ENCODE results near the gene ALAS1. TPM values are rescaled to one million over a fixed set of nuclear protein-coding genes. Genes with fewer than 3 reads are reported as not detected.

Gene ALAS1
- total RNA-seq, 1 experiment from 2014 or later, result 41.6 TPM

GRCh38 chr3:52228751-52229291, 30.9 kb downstream of the ALAS1 start:
- H3K27ac ChIP-seq (ENCODE audit: low read length), result peak overlapping the region; percentile 99; the same call in 1 of the 2 replicates
- H3K4me3 ChIP-seq (ENCODE audit: low read length), result no peak overlapping the region
- H3K36me3 ChIP-seq (ENCODE audit: insufficient read depth, low read length), result peaks cover 13% of the 10 kb centered on the region
- DNase-seq, result no peak
- no peaks in the 10 kb centered on the region for H3K9me3 ChIP-seq (ENCODE audit: low read length)
- no peaks in the 10 kb centered on the region for H3K27me3 ChIP-seq (ENCODE audit: low read length)
- no peak overlapping the region for H3K9ac ChIP-seq (ENCODE audit: low read length)
- H3K9me2 ChIP-seq (replicated peaks; ENCODE audit: insufficient read depth, low read length), result no peaks in the 10 kb centered on the region
- H3K79me2 ChIP-seq (ENCODE audit: low read length), result peaks cover 16% of the 10 kb centered on the region
- H3K4me1 ChIP-seq (ENCODE audit: low read length), result peaks cover 65% of the 10 kb centered on the region
- H4K20me1 ChIP-seq (ENCODE audit: insufficient read depth, low read depth, low read length), result peaks cover 19% of the 10 kb centered on the region
- H3K4me2 ChIP-seq (ENCODE audit: low read depth, low read length, poor library complexity, severe bottlenecking), result no peak overlapping the region
- H2AFZ ChIP-seq (ENCODE audit: low read length), result no peak overlapping the region

GRCh38 chr3:52229656-52230055, 31.7 kb downstream of the ALAS1 start:
- Histone ChIP-seq H3K9ac (ENCODE audit: low read length) (no peak overlapping the region), H3K79me2 (ENCODE audit: low read length) (peaks cover 7% of the 10 kb centered on the region), H3K27ac (ENCODE audit: low read length) (no peak overlapping the region), H3K4me1 (ENCODE audit: low read length) (peaks cover 57% of the 10 kb centered on the region), H3K27me3 (ENCODE audit: low read length) (no peaks in the 10 kb centered on the region), H3K9me3 (ENCODE audit: low read length) (no peaks in the 10 kb centered on the region), H4K20me1 (ENCODE audit: insufficient read depth, low read depth, low read length) (peaks cover 10% of the 10 kb centered on the region), H2AFZ (ENCODE audit: low read length) (no peak overlapping the region), H3K4me3 (ENCODE audit: low read length) (no peak overlapping the region), H3K9me2 (replicated peaks; ENCODE audit: insufficient read depth, low read length) (no peaks in the 10 kb centered on the region), H3K36me3 (ENCODE audit: insufficient read depth, low read length) (peaks cover 6% of the 10 kb centered on the region), H3K4me2 (ENCODE audit: low read depth, low read length, poor library complexity, severe bottlenecking) (no peak overlapping the region)
- DNase-seq, result no peak

GRCh38 chr3:52230461-52230860, 32.5 kb downstream of the ALAS1 start:
- Histone ChIP-seq H3K27ac (ENCODE audit: low read length) (no peak overlapping the region), H4K20me1 (ENCODE audit: insufficient read depth, low read depth, low read length) (peaks cover 9% of the 10 kb centered on the region; the same call in 1 of the 2 replicates)
- DNase-seq, result no peak

GRCh38 chr3:52230889-52231499, 33.0 kb downstream of the ALAS1 start:
- Histone ChIP-seq H3K9me2 (replicated peaks; ENCODE audit: insufficient read depth, low read length) (no peaks in the 10 kb centered on the region), H3K27ac (ENCODE audit: low read length) (0 out of 2 replicates have a peak overlapping the region, but pooled peaks have one; percentile 33), H3K79me2 (ENCODE audit: low read length) (no peaks in the 10 kb centered on the region; the same call in 1 of the 2 replicates), H3K4me2 (ENCODE audit: low read depth, low read length, poor library complexity, severe bottlenecking) (no peak overlapping the region), H3K27me3 (ENCODE audit: low read length) (no peaks in the 10 kb centered on the region), H2AFZ (ENCODE audit: low read length) (no peak overlapping the region), H3K9ac (ENCODE audit: low read length) (no peak overlapping the region), H3K9me3 (ENCODE audit: low read length) (no peaks in the 10 kb centered on the region), H4K20me1 (ENCODE audit: insufficient read depth, low read depth, low read length) (peaks cover 9% of the 10 kb centered on the region; the same call in 1 of the 2 replicates), H3K4me1 (ENCODE audit: low read length) (peaks cover 52% of the 10 kb centered on the region), H3K36me3 (ENCODE audit: insufficient read depth, low read length) (peaks cover 5% of the 10 kb centered on the region), H3K4me3 (ENCODE audit: low read length) (no peak overlapping the region)
- DNase-seq, result no peak

More at GRCh38 chr3:52230461-52230860, 32.5 kb downstream of the ALAS1 start:
- Histone ChIP-seq H3K4me3 (ENCODE audit: low read length) (no peak overlapping the region), H3K9me2 (replicated peaks; ENCODE audit: insufficient read depth, low read length) (no peaks in the 10 kb centered on the region), H3K4me1 (ENCODE audit: low read length) (peaks cover 56% of the 10 kb centered on the region), H3K27me3 (ENCODE audit: low read length) (no peaks in the 10 kb centered on the region), H3K79me2 (ENCODE audit: low read length) (no peaks in the 10 kb centered on the region; the same call in 1 of the 2 replicates), H3K36me3 (ENCODE audit: insufficient read depth, low read length) (peaks cover 5% of the 10 kb centered on the region), H3K9ac (ENCODE audit: low read length) (no peak overlapping the region), H3K9me3 (ENCODE audit: low read length) (no peaks in the 10 kb centered on the region), H2AFZ (ENCODE audit: low read length) (no peak overlapping the region), H3K4me2 (ENCODE audit: low read depth, low read length, poor library complexity, severe bottlenecking) (no peak overlapping the region)

GRCh38 chr3:52231502-52232278, 33.7 kb downstream of the ALAS1 start:
- H3K9ac ChIP-seq (ENCODE audit: low read length), result no peak overlapping the region
- H3K9me2 ChIP-seq (replicated peaks; ENCODE audit: insufficient read depth, low read length), result no peaks in the 10 kb centered on the region
- peaks cover 6% of the 10 kb centered on the region for H3K79me2 ChIP-seq (ENCODE audit: low read length)
- peaks cover 5% of the 10 kb centered on the region for H3K36me3 ChIP-seq (ENCODE audit: insufficient read depth, low read length)
- peak; percentile 93 for DNase-seq
- no peak overlapping the region for H2AFZ ChIP-seq (ENCODE audit: low read length)
- no peak overlapping the region for H3K4me2 ChIP-seq (ENCODE audit: low read depth, low read length, poor library complexity, severe bottlenecking)
- H3K9me3 ChIP-seq (ENCODE audit: low read length), result no peaks in the 10 kb centered on the region
- no peak overlapping the region for H3K4me3 ChIP-seq (ENCODE audit: low read length)
- H3K27me3 ChIP-seq (ENCODE audit: low read length), result no peaks in the 10 kb centered on the region
- H3K4me1 ChIP-seq (ENCODE audit: low read length), result peaks cover 46% of the 10 kb centered on the region
- peaks cover 9% of the 10 kb centered on the region; the same call in 1 of the 2 replicates for H4K20me1 ChIP-seq (ENCODE audit: insufficient read depth, low read depth, low read length)
- H3K27ac ChIP-seq (ENCODE audit: low read length), result peak overlapping the region; percentile 33; the same call in 1 of the 2 replicates

- no peak overlapping the region for H3K4me2 ChIP-seq (ENCODE audit: low read depth, low read length, poor library complexity, severe bottlenecking)
- no peaks in the 10 kb centered on the region for H3K9me3 ChIP-seq (ENCODE audit: low read length)
- H3K9ac ChIP-seq (ENCODE audit: low read length), result peak overlapping the region; percentile 16; the same call in 1 of the 2 replicates
- H3K4me3 ChIP-seq (ENCODE audit: low read length), result no peak overlapping the region
- no peaks in the 10 kb centered on the region for H3K27me3 ChIP-seq (ENCODE audit: low read length)
- peaks cover 5% of the 10 kb centered on the region for H3K36me3 ChIP-seq (ENCODE audit: insufficient read depth, low read length)
- H3K79me2 ChIP-seq (ENCODE audit: low read length), result peaks cover 14% of the 10 kb centered on the region
- no peak for DNase-seq
- H3K4me1 ChIP-seq (ENCODE audit: low read length), result peaks cover 46% of the 10 kb centered on the region
- H4K20me1 ChIP-seq (ENCODE audit: insufficient read depth, low read depth, low read length), result peaks cover 9% of the 10 kb centered on the region; the same call in 1 of the 2 replicates
- peak overlapping the region; percentile 25 for H3K27ac ChIP-seq (ENCODE audit: low read length)
- no peak overlapping the region for H2AFZ ChIP-seq (ENCODE audit: low read length)
- H3K9me2 ChIP-seq (replicated peaks; ENCODE audit: insufficient read depth, low read length), result no peaks in the 10 kb centered on the region
Measured at GRCh38 chr3:52232279-52233107, 34.5 kb downstream of the ALAS1 start.

- Histone ChIP-seq H3K27ac (ENCODE audit: low read length) (0 out of 2 replicates have a peak overlapping the region, but pooled peaks have one; percentile 24), H3K9me2 (replicated peaks; ENCODE audit: insufficient read depth, low read length) (no peaks in the 10 kb centered on the region), H2AFZ (ENCODE audit: low read length) (no peak overlapping the region), H3K4me2 (ENCODE audit: low read depth, low read length, poor library complexity, severe bottlenecking) (no peak overlapping the region), H3K27me3 (ENCODE audit: low read length) (no peaks in the 10 kb centered on the region), H3K4me3 (ENCODE audit: low read length) (no peak overlapping the region), H3K79me2 (ENCODE audit: low read length) (peaks cover 20% of the 10 kb centered on the region), H3K9me3 (ENCODE audit: low read length) (no peaks in the 10 kb centered on the region), H3K9ac (ENCODE audit: low read length) (peak overlapping the region; percentile 16; the same call in 1 of the 2 replicates), H3K36me3 (ENCODE audit: insufficient read depth, low read length) (peaks cover 5% of the 10 kb centered on the region), H3K4me1 (ENCODE audit: low read length) (peaks cover 46% of the 10 kb centered on the region), H4K20me1 (ENCODE audit: insufficient read depth, low read depth, low read length) (peaks cover 9% of the 10 kb centered on the region; the same call in 1 of the 2 replicates)
- DNase-seq, result no peak
Measured at GRCh38 chr3:52233108-52233591, 35.2 kb downstream of the ALAS1 start.
